ENCODE results near the gene PHKB. TPM values are rescaled to one million over a fixed set of nuclear protein-coding genes. Genes with fewer than 3 reads are reported as not detected.

The PHKB gene
- total RNA-seq: 44.5 and 68.5 TPM in 2 replicates

DNA sequence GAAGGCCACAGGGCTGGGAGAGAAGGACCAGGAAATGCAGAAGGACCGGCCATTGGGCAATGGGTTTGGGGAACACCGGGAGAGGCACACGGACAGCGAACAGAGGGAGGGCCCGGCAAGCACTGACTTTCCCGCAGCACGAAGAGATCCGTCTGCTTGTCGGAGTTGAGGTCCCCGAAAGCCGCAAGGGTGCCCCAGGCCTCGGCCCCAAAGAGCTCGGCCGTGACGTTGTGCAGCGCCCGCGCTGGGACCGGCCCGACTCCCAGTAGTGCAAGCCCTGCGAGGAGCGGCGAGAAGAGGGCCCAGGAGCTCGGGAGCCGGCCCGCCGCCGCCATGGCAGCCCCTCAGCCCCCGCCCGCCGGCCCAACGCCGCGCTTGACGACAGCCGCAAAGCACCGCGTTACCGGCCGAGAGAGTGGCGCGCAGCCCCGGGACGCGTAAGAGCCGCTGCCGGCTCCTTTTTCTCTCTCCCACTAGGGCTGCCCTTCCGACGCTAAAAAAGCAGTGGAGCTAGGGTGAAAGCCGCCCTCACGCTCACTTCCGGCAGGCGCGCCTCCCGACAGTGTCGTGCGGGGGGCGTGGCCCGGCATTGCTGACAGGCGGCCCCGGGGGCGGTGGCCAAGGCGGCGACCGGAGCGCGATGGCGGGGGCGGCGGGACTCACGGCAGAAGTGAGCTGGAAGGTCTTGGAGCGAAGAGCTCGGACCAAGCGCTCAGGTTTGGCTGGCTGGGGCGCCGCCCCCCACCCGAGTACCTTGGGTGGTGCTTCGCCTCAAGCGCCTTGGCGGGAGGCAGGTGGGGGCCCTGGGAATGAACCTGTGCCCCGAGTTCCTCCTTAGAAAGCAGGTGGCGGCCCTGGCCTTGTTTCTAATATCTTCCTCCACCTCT lies at the start of gene PHKB, which contains the start of gene ITFG1:
Gene PHKB, plus strand, starts transcription at position 621 of the 887 bp plus-strand sequence. Its CDS starts 20 bp downstream, at position 641.
Gene ITFG1, minus strand, starts transcription at position 353 of the 887 bp plus-strand sequence. Its CDS starts 18 bp downstream, at position 335.
- TF ChIP-seq, protein P1, sequence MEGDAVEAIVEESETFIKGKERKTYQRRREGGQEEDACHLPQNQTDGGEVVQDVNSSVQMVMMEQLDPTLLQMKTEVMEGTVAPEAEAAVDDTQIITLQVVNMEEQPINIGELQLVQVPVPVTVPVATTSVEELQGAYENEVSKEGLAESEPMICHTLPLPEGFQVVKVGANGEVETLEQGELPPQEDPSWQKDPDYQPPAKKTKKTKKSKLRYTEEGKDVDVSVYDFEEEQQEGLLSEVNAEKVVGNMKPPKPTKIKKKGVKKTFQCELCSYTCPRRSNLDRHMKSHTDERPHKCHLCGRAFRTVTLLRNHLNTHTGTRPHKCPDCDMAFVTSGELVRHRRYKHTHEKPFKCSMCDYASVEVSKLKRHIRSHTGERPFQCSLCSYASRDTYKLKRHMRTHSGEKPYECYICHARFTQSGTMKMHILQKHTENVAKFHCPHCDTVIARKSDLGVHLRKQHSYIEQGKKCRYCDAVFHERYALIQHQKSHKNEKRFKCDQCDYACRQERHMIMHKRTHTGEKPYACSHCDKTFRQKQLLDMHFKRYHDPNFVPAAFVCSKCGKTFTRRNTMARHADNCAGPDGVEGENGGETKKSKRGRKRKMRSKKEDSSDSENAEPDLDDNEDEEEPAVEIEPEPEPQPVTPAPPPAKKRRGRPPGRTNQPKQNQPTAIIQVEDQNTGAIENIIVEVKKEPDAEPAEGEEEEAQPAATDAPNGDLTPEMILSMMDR (IDR thresholded peaks at IDR 0.05; ENCODE audit: insufficient read depth, low read length, severe bottlenecking): peak; percentile 9
- Histone ChIP-seq H3K36me3 (ENCODE audit: control insufficient read depth, insufficient read depth, low read length) (peaks cover under 1% of the 10 kb centered on the region), H3K4me3 (ENCODE audit: low read depth, low read length) (peak within 1 kb of the TSS; percentile 92), H3K27me3 (ENCODE audit: control insufficient read depth, insufficient read depth, low read length) (no peaks in the 10 kb centered on the region)
- FAIRE-seq (no peak), DNase-seq (ENCODE audit: low read depth) (peak; percentile 77)

DNA sequence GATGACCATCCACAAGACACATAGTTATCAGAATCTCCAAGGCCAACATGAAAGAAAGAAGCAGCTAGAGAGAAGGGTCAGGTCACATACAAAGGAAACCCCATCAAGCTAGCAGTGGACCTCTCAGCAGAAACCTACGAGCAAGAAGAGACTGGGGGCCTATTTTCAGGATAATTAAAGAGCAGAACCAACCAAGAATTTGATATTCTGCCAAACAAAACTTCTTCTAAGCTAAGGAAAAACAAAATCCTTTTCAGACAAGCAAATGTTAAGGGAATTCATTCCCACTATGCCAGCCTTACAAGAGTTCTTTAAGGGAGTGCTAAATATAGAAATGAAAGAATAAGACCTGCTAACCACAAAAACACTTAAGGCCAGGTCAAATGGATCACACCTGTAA lies 48.1 kb upstream of the PHKB start:
- no peaks in the 10 kb centered on the region for H3K27me3 ChIP-seq (ENCODE audit: control insufficient read depth, insufficient read depth, low read length)
- no peak overlapping the region for H3K4me3 ChIP-seq (ENCODE audit: low read depth, low read length)
- H3K36me3 ChIP-seq (ENCODE audit: control insufficient read depth, insufficient read depth, low read length): no peaks in the 10 kb centered on the region
- TF ChIP-seq, protein P1 (IDR thresholded peaks at IDR 0.05; ENCODE audit: insufficient read depth, low read length, severe bottlenecking): no peak
- no peak for DNase-seq (ENCODE audit: low read depth)
- FAIRE-seq: no peak

DNA sequence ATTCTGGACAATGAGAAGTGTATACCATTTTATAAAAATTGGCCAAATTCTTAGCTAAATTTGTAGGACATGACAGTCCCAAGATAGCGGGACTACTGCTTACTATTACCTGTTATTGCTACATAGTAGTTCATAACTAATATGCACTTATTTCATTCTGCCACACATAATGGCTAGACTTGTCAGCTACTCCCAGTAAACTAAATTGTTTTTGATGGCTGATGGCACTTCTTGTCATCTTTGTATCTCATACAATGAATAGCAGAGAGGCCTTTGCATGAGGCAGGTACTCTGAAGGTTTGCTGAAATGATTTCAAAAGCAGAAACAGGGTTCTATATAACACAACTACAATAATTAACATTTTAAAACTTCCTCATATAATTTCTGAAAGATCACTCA lies 44.3 kb upstream of the PHKB start:
- no peak for FAIRE-seq
- H3K27me3 ChIP-seq (ENCODE audit: control insufficient read depth, insufficient read depth, low read length): no peaks in the 10 kb centered on the region

DNA sequence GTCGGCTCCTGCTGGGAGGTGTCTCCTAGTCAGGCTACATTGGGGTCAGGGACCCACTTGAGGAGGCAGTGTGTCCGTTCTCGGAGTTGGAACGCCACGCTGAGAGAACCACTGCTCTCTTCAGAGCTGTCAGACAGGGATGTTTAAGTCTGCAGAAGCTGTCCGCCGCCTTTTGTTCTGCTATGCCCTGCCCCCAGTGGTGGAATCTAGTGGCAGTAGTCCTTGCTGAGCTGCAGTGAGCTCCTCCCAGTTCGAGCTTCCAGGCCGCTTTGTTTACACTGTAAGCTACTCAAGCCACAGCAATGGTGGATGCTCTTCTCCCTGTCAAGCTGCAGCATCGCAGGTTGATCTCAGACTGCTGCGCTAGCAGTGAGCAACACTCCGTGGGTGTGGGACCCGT lies 36.3 kb upstream of the PHKB start:
- FAIRE-seq: no peak
- TF ChIP-seq, protein P1 (IDR thresholded peaks at IDR 0.05; ENCODE audit: insufficient read depth, low read length, severe bottlenecking): no peak
- DNase-seq (ENCODE audit: low read depth): no peak
- Histone ChIP-seq H3K36me3 (ENCODE audit: control insufficient read depth, insufficient read depth, low read length) (peaks cover 6% of the 10 kb centered on the region), H3K4me3 (ENCODE audit: low read depth, low read length) (no peak overlapping the region), H3K27me3 (ENCODE audit: control insufficient read depth, insufficient read depth, low read length) (no peaks in the 10 kb centered on the region)

More for the DNA sequence above, 44.3 kb upstream of the PHKB start:
- peaks cover 1% of the 10 kb centered on the region for H3K36me3 ChIP-seq (ENCODE audit: control insufficient read depth, insufficient read depth, low read length)
- TF ChIP-seq, protein P1 (IDR thresholded peaks at IDR 0.05; ENCODE audit: insufficient read depth, low read length, severe bottlenecking): no peak
- no peak for DNase-seq (ENCODE audit: low read depth)
- H3K4me3 ChIP-seq (ENCODE audit: low read depth, low read length): no peak overlapping the region

DNA sequence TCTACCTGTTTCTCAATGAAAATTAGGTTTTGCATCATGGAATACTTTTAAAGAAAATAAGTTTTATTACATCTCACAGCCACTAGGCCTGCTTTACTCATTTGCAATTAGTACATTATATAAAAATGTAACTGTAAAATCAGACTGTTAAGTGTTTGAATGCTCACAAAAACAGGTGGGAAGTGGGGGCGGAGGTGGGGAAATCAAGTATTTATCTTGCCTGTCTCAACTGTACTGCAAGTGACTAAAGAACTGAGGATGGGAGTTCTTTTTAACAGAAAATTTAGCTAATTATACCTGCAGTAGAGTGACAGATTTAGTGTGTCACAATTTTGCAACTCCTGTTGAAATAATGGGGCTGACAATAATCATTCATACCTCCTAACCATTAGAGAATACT lies 34.3 kb upstream of the PHKB start:
- DNase-seq (ENCODE audit: low read depth) (no peak), FAIRE-seq (no peak)
- Histone ChIP-seq H3K4me3 (ENCODE audit: low read depth, low read length) (no peak overlapping the region), H3K27me3 (ENCODE audit: control insufficient read depth, insufficient read depth, low read length) (no peaks in the 10 kb centered on the region), H3K36me3 (ENCODE audit: control insufficient read depth, insufficient read depth, low read length) (peaks cover 5% of the 10 kb centered on the region)
- TF ChIP-seq, protein P1 (IDR thresholded peaks at IDR 0.05; ENCODE audit: insufficient read depth, low read length, severe bottlenecking): no peak
